Measurements from ENCODE around the gene EYA2.

Gene EYA2

DNA sequence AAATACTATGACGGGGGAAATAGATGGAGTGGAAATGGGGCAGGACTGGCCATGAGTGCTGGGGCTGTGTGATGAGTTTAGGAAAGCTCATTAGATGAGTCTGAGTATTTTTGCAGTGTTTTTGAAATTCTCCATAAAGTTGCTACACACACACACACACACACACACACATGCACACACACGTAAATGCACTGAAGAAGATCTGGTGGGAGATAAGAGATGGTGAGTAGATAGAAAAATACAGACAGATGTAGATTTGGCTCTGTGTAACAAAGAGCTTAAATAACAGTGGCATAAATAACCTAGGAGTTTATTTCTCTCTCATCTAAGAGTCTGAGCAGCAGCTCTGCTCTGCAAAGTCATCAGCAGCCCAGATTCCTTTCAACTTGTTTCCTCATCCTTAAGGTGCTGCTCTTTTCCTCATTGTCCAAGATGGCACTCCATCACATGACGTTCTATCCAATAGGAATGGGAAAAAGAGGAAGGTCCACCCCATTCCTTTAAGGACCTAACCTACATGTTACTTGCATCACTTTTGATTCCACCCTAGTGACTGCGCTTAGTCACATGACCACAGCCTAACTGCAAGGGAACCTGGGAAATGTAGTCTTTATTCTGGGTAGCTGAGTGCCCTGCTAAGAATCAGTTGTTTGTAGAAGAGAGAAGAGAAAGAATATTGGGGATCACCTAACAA is 76.4 kb downstream of the EYA2 start:
- Histone ChIP-seq H3K9ac (ENCODE audit: low read depth, low read length, poor library complexity, severe bottlenecking) (no peak overlapping the region), H4K20me1 (ENCODE audit: insufficient read depth, low read length, poor library complexity, severe bottlenecking) (no peaks in the 10 kb centered on the region), H3K4me3 (ENCODE audit: low read length, poor library complexity, severe bottlenecking) (no peak overlapping the region), H3K79me2 (ENCODE audit: insufficient read depth, low read length) (no peaks in the 10 kb centered on the region), H3K36me3 (ENCODE audit: insufficient read depth, low read length) (no peaks in the 10 kb centered on the region), H2AFZ (ENCODE audit: low read length) (no peak overlapping the region), H3K27me3 (ENCODE audit: insufficient read depth, low read length, poor library complexity, severe bottlenecking) (no peaks in the 10 kb centered on the region), H3F3A (ENCODE audit: low read depth) (no peaks in the 10 kb centered on the region), H3K4me2 (ENCODE audit: low read depth, low read length, poor library complexity, severe bottlenecking) (no peak overlapping the region), H3K9me3 (ENCODE audit: insufficient read depth, low read depth, low read length) (no peaks in the 10 kb centered on the region), H3K9me2 (replicated peaks; ENCODE audit: low read depth, low read length) (no peaks in the 10 kb centered on the region), H3K4me1 (ENCODE audit: insufficient read depth, low read length, poor library complexity, severe bottlenecking) (no peaks in the 10 kb centered on the region)
- TF ChIP-seq, protein P1, sequence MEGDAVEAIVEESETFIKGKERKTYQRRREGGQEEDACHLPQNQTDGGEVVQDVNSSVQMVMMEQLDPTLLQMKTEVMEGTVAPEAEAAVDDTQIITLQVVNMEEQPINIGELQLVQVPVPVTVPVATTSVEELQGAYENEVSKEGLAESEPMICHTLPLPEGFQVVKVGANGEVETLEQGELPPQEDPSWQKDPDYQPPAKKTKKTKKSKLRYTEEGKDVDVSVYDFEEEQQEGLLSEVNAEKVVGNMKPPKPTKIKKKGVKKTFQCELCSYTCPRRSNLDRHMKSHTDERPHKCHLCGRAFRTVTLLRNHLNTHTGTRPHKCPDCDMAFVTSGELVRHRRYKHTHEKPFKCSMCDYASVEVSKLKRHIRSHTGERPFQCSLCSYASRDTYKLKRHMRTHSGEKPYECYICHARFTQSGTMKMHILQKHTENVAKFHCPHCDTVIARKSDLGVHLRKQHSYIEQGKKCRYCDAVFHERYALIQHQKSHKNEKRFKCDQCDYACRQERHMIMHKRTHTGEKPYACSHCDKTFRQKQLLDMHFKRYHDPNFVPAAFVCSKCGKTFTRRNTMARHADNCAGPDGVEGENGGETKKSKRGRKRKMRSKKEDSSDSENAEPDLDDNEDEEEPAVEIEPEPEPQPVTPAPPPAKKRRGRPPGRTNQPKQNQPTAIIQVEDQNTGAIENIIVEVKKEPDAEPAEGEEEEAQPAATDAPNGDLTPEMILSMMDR (conservative IDR thresholded peaks at IDR 0.05; ENCODE audit: low read length), result no peak
- no peak for TF ChIP-seq EZH2phosphoT487 (IDR thresholded peaks at IDR 0.05; ENCODE audit: borderline replicate concordance)

DNA sequence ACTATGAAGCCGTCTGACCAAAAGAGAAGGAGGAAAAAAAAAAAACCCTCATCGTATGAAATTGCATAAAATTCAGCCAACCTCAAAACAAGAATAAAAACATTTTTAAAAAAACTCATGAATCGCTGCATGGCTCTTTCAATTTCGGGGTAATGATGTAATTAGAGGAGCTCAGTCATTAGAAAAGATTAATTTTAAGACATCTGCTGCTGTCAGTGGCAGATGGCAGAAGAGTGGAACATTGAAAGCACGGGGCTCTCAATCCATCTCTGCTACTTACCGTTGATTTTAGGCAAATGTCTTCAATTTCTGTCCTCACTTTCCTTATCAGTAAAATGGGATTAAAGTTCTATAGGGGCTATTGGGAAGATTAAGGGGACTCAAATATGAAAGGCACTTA is 79.1 kb downstream of the EYA2 start:
- H3K9ac ChIP-seq (ENCODE audit: low read depth, low read length, poor library complexity, severe bottlenecking), result no peak overlapping the region

DNA sequence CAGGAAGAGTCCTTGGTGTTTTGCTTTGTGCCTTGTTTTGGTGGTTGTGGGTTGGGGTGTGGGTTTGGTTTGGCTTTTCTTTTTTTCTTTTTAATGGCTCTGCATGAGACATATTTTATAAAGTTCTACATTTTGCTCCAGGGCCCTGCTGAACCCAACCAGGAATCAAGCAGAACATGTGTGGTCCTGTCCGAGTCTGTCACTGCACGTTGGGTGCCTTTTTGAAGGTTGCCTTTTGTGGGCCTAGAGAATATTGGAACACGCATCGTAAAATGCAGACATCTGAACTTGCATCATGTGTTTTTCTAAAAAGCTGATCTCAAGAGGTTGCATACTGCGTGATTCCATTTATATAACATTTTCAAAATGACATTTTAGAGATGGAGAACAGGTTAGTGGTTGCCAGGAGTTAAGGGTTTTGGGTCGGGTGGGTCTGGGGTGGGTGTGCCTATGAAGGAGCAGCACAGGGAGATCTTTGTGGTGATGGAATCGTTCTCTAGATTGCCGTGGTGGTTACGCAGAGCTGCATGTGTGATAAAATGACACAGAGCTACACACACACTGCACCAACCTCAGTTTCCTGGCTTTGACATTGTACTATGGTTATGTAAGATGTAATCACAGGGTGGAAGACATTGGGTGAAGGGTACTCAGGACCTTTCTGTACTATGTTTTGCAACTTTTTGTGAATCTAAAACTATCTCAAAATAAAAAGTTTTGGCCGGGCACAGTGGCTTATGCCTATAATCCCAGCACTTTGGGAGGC is 80.2 kb downstream of the EYA2 start:
- Histone ChIP-seq H3K4me3 (ENCODE audit: low read length, poor library complexity, severe bottlenecking) (no peak overlapping the region), H4K20me1 (ENCODE audit: insufficient read depth, low read length, poor library complexity, severe bottlenecking) (no peaks in the 10 kb centered on the region), H3K27me3 (ENCODE audit: insufficient read depth, low read length, poor library complexity, severe bottlenecking) (no peaks in the 10 kb centered on the region), H3K36me3 (ENCODE audit: insufficient read depth, low read length) (no peaks in the 10 kb centered on the region), H3K79me2 (ENCODE audit: insufficient read depth, low read length) (no peaks in the 10 kb centered on the region), H3K9ac (ENCODE audit: low read depth, low read length, poor library complexity, severe bottlenecking) (no peak overlapping the region), H3K4me1 (ENCODE audit: insufficient read depth, low read length, poor library complexity, severe bottlenecking) (peaks cover 4% of the 10 kb centered on the region), H3K9me2 (replicated peaks; ENCODE audit: low read depth, low read length) (no peaks in the 10 kb centered on the region), H2AFZ (ENCODE audit: low read length) (no peak overlapping the region), H3F3A (ENCODE audit: low read depth) (no peaks in the 10 kb centered on the region), H3K4me2 (ENCODE audit: low read depth, low read length, poor library complexity, severe bottlenecking) (no peak overlapping the region), H3K9me3 (ENCODE audit: insufficient read depth, low read depth, low read length) (no peaks in the 10 kb centered on the region)
- TF ChIP-seq, protein P1 (conservative IDR thresholded peaks at IDR 0.05; ENCODE audit: low read length), result no peak
- no peak for TF ChIP-seq EZH2phosphoT487 (IDR thresholded peaks at IDR 0.05; ENCODE audit: borderline replicate concordance)

More for the DNA sequence above, 79.1 kb downstream of the EYA2 start:
- no peak overlapping the region for H3K4me2 ChIP-seq (ENCODE audit: low read depth, low read length, poor library complexity, severe bottlenecking)
- H3K9me3 ChIP-seq (ENCODE audit: insufficient read depth, low read depth, low read length), result no peaks in the 10 kb centered on the region
- no peaks in the 10 kb centered on the region for H3K4me1 ChIP-seq (ENCODE audit: insufficient read depth, low read length, poor library complexity, severe bottlenecking)
- H4K20me1 ChIP-seq (ENCODE audit: insufficient read depth, low read length, poor library complexity, severe bottlenecking), result no peaks in the 10 kb centered on the region
- no peak overlapping the region for H2AFZ ChIP-seq (ENCODE audit: low read length)
- no peak for TF ChIP-seq EZH2phosphoT487 (IDR thresholded peaks at IDR 0.05; ENCODE audit: borderline replicate concordance)
- TF ChIP-seq, protein P1 (conservative IDR thresholded peaks at IDR 0.05; ENCODE audit: low read length), result no peak
- no peaks in the 10 kb centered on the region for H3F3A ChIP-seq (ENCODE audit: low read depth)
- H3K9me2 ChIP-seq (replicated peaks; ENCODE audit: low read depth, low read length), result no peaks in the 10 kb centered on the region
- H3K4me3 ChIP-seq (ENCODE audit: low read length, poor library complexity, severe bottlenecking), result no peak overlapping the region
- no peaks in the 10 kb centered on the region for H3K27me3 ChIP-seq (ENCODE audit: insufficient read depth, low read length, poor library complexity, severe bottlenecking)
- H3K36me3 ChIP-seq (ENCODE audit: insufficient read depth, low read length), result no peaks in the 10 kb centered on the region
- no peaks in the 10 kb centered on the region for H3K79me2 ChIP-seq (ENCODE audit: insufficient read depth, low read length)

Measured in Loucy (cell line).